HepG2 (cell line): ENCODE data around the gene EHBP1. TPM values are rescaled to one million over a fixed set of nuclear protein-coding genes. Genes with fewer than 3 reads are reported as not detected.

Experiments
- ATAC-seq: fragments of 200-7000 bp; cut with Tn5 transposase; 3 replicates; pipeline ENCODE4 v1.9.1; 2020; ENCODE audit warnings: mild to moderate bottlenecking, moderate library complexity
- BruUV-seq: library from RNA; stranded (reverse); fragments of 400-500 nt; replicated peaks from 2 replicates; lab custom pipeline; 2021; lab: Mats Ljungman, UMichigan
- CTCF ChIA-PET: fragments of 300-600 bp; formaldehyde crosslinking; extraction: SDS; loops from one replicate; lab custom pipeline; 2021; ENCODE audit warnings: low total read pairs, inconsistent platforms, low intra/inter-chr PET ratio; lab: Yijun Ruan, JAX
- POLR2A ChIA-PET: fragments of 350-600 bp; sonication (Branson Sonifier 250); formaldehyde crosslinking; loops from one replicate; lab custom pipeline; 2020; ENCODE audit warnings: antibody characterized with exemption, inconsistent platforms; lab: Yijun Ruan, JAX
- DNase-seq: peaks from one replicate; pipeline ENCODE4 v3.0.0-alpha.2; 2015; ENCODE audit warnings: low spot score
- FAIRE-seq: peaks from 3 replicates; lab custom pipeline; 2011; peaks lifted over from hg19 to GRCh38; lab: Jason Lieb, UNC
- H2AFZ ChIP-seq: one replicate; pipeline ENCODE4 v1.6.1; 2011; ENCODE audit warnings: low read length, inconsistent platforms
- H3K27ac ChIP-seq: fragments of 300-600 bp; 3 replicates; pipeline ENCODE4 v1.8.0; 2011; ENCODE audit warnings: mixed run types, mild to moderate bottlenecking, mixed read lengths, low read length, inconsistent platforms; ENCODE audit not compliant: insufficient read depth; ENCODE audit errors: extremely low read length
- H3K27me3 ChIP-seq, 2 experiments: fragments of 200-600 bp in 1 of 2; 2 replicates in 1 of 2; 3 replicates in 1 of 2; pipeline versions ENCODE4 v1.6.0 to v1.8.0; 2011; ENCODE audit warnings: low read length in 2 of 2, mild to moderate bottlenecking in 2 of 2, moderate library complexity in 2 of 2, inconsistent platforms in 1 of 2; ENCODE audit not compliant: insufficient read depth in 2 of 2, control insufficient read depth in 1 of 2
- H3K36me3 ChIP-seq, 2 experiments: fragments of 200-600 bp in 1 of 2; replicated peaks in 1 of 2; 2 replicates in 1 of 2; 3 replicates in 1 of 2; pipeline versions ENCODE4 v1.5.1 to v1.8.0; 2011; ENCODE audit warnings: low read length in 2 of 2, inconsistent platforms in 1 of 2; ENCODE audit not compliant: insufficient read depth in 2 of 2, control insufficient read depth in 1 of 2
- H3K4me1 ChIP-seq: 2 replicates; pipeline ENCODE4 v1.5.1; 2012; ENCODE audit warnings: low read length, inconsistent platforms; ENCODE audit not compliant: insufficient read depth
- H3K4me2 ChIP-seq: 2 replicates; pipeline ENCODE4 v1.6.0; 2011; ENCODE audit warnings: low read depth, low read length, inconsistent platforms
- H3K4me3 ChIP-seq, 3 experiments: fragments of 200-600 bp in 1 of 3; sonication (generic), shearing (Covaris generic) in 1 of 3; replicated peaks in 1 of 3; 2 replicates each; pipeline ENCODE4 v1.5.1; 2011 to 2016; ENCODE audit warnings: low read length in 3 of 3, inconsistent platforms in 2 of 3, low read depth in 2 of 3, mild to moderate bottlenecking in 2 of 3, control low read depth in 1 of 3, mixed read lengths in 1 of 3; ENCODE audit not compliant: insufficient read depth in 1 of 3
- H3K79me2 ChIP-seq: one replicate; pipeline ENCODE4 v1.6.1; 2011; ENCODE audit warnings: low read length, inconsistent platforms; ENCODE audit not compliant: insufficient read depth
- H3K9ac ChIP-seq: 2 replicates; pipeline ENCODE4 v1.6.0; 2011; ENCODE audit warnings: mild to moderate bottlenecking, low read depth, low read length, inconsistent platforms; ENCODE audit not compliant: insufficient read depth
- H3K9me3 ChIP-seq: 2 replicates; pipeline ENCODE4 v1.5.1; 2012; ENCODE audit warnings: mild to moderate bottlenecking, low read length
- H4K20me1 ChIP-seq: 2 replicates; pipeline ENCODE4 v1.6.0; 2011; ENCODE audit warnings: inconsistent platforms, mild to moderate bottlenecking, low read length, moderate library complexity; ENCODE audit not compliant: insufficient read depth
- ATF1 ChIP-seq: IDR thresholded peaks from 2 replicates; pipeline ENCODE4 v1.6.1; 2016; ENCODE audit warnings: mild to moderate bottlenecking, control low read depth
- DMAP1 ChIP-seq: IDR thresholded peaks from 2 replicates; pipeline ENCODE4 v1.6.1; 2016
- EEA1 ChIP-seq: sonication (generic); formaldehyde crosslinking; IDR thresholded peaks from 2 replicates; pipeline ENCODE4 v1.5.1; 2020; ENCODE audit warnings: mild to moderate bottlenecking, missing genetic modification reagents, borderline replicate concordance
- FOXO1 ChIP-seq: sonication (generic); formaldehyde crosslinking; IDR thresholded peaks from 2 replicates; pipeline ENCODE4 v1.4.0; 2020; ENCODE audit warnings: missing genetic modification reagents
- GATAD2A ChIP-seq: IDR thresholded peaks from 2 replicates; pipeline ENCODE4 v1.6.1; 2016
- NCOA1 ChIP-seq: sonication (generic); formaldehyde crosslinking; IDR thresholded peaks from 2 replicates; pipeline ENCODE4 v1.9.0; 2021; ENCODE audit warnings: missing genetic modification reagents
- SALL1 ChIP-seq: sonication (generic); formaldehyde crosslinking; IDR thresholded peaks from 2 replicates; pipeline ENCODE4 v1.8.0; 2022; ENCODE audit warnings: mild to moderate bottlenecking, missing genetic modification reagents
- TRIM24 ChIP-seq: sonication (generic); formaldehyde crosslinking; IDR thresholded peaks from 2 replicates; pipeline ENCODE4 v1.8.0; 2022; ENCODE audit warnings: mild to moderate bottlenecking, missing genetic modification reagents
- ZFX ChIP-seq: sonication (generic); formaldehyde crosslinking; IDR thresholded peaks from 2 replicates; pipeline ENCODE4 v1.4.0; 2020; ENCODE audit warnings: mild to moderate bottlenecking, low read depth, missing genetic modification reagents, moderate library complexity
- ZNF296 ChIP-seq: sonication (generic); formaldehyde crosslinking; conservative IDR thresholded peaks from 2 replicates; pipeline ENCODE4 v1.5.0; 2020; ENCODE audit warnings: mild to moderate bottlenecking, missing genetic modification reagents
- ZNF558 ChIP-seq: sonication (generic); formaldehyde crosslinking; IDR thresholded peaks from 2 replicates; pipeline ENCODE4 v1.9.0; 2022; ENCODE audit warnings: mild to moderate bottlenecking, missing genetic modification reagents, borderline replicate concordance
- ZNF616 ChIP-seq: sonication (generic); formaldehyde crosslinking; IDR thresholded peaks from 2 replicates; pipeline ENCODE4 v1.5.0; 2020; ENCODE audit warnings: low read depth, mild to moderate bottlenecking, missing genetic modification reagents
- ZNF678 ChIP-seq: sonication (generic); formaldehyde crosslinking; IDR thresholded peaks from 2 replicates; pipeline ENCODE4 v1.4.0; 2020; ENCODE audit warnings: mild to moderate bottlenecking, missing genetic modification reagents
- ZNF737 ChIP-seq: sonication (generic); formaldehyde crosslinking; IDR thresholded peaks from 2 replicates; pipeline ENCODE4 v1.5.0; 2020; ENCODE audit warnings: missing genetic modification reagents, mild to moderate bottlenecking, borderline replicate concordance
- WGBS: methylation state at CpG from one replicate; pipeline ENCODE4 v1.1.6; 2017; ENCODE audit warnings: low lambda C conversion rate; 5-methylcytosine and 5-hydroxymethylcytosine counted together
- in situ Hi-C: cut with HindIII; loops from 2 replicates; pipeline ENCODE4 v1.10.0; 2017; ENCODE audit warnings: low pct_unique_long_range_greater_than_20kb; ENCODE audit not compliant: extremely low pct_ligation_motif_present
- intact Hi-C: fragments of 100-400 bp; cut with micrococcal nuclease; formaldehyde crosslinking; loops from one replicate; pipeline ENCODE4 v1.10.0; 2022; ENCODE audit not compliant: unreplicated experiment
- polyA plus RNA-seq, 8 experiments: library from polyadenylated mRNA; depleted of rRNA in 3 of 8; stranded (reverse) in 7 of 8; unstranded in 1 of 8; fragments of >200 nt; fragmentation: Illumina TruSeq in 4 of 8; extraction: Trizol in 4 of 8; gene quantifications; 2 replicates each; pipeline versions ENCODE4 v1.2.1 to v1.2.3, GENCODE V29; 2011 to 2016; ENCODE audit warnings: low read depth in 4 of 8, missing spikeins in 1 of 8, mixed read lengths in 1 of 8; ENCODE audit not compliant: insufficient read depth in 1 of 8
- total RNA-seq, 5 experiments: library from RNA; depleted of rRNA; stranded (reverse); fragments of >200 nt; fragmentation: Illumina TruSeq; extraction: Trizol; gene quantifications; 2 replicates each; pipeline ENCODE4 v1.2.3, GENCODE V29; 2016; ENCODE audit warnings: low read depth in 1 of 5
- TF ChIP-seq, protein P1 (sequence below): sonication (generic); formaldehyde crosslinking; IDR thresholded peaks from 2 replicates; pipeline ENCODE4 v1.4.0; 2020; ENCODE audit warnings: missing genetic modification reagents
- TF ChIP-seq, protein P2 (sequence below): sonication (generic); formaldehyde crosslinking; IDR thresholded peaks from 2 replicates; pipeline ENCODE4 v1.4.0; 2020; ENCODE audit warnings: low read depth, mild to moderate bottlenecking, missing genetic modification reagents
- TF ChIP-seq, protein P3 (sequence below): sonication (generic); formaldehyde crosslinking; IDR thresholded peaks from 2 replicates; pipeline ENCODE4 v1.4.0; 2020; ENCODE audit warnings: mild to moderate bottlenecking, missing genetic modification reagents

EHBP1 gene
- total and polyA plus RNA-seq, 2 of the 13 experiments (the other 11 are each of a cell fraction or from before 2014, with no cell fraction given), result 93.5 to 146 TPM

DNA sequence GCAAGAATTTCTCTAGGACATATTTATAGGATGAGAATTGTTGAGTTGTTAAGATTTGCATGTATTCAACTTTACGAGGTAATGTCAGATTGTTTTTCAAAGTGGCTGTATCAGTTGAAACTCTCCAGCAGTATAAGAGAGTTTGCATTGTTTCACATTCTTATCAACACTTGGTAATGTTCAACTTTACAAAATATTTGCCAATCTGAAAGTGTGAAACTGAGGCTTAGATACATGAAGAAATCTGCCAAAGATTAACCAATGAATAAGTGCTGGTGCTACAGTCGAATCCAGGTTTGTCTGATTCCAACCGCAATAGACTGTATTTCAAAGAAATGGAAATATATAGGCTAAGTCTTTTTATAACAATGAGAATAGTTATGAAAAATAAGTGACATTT lies 117.0 kb downstream of the EHBP1 start:
- ATAC-seq, result no peak
- WGBS, result 99% methylated on average over 3 of the region's 3 CpGs
- Histone ChIP-seq H2AFZ (no peak overlapping the region), H3K27me3 (no peaks in the 10 kb centered on the region), H3K27ac (no peak overlapping the region), H3K9me3 (no peaks in the 10 kb centered on the region), H3K9ac (no peak overlapping the region), H3K36me3 (peaks cover 14 to 21% of the 10 kb centered on the region in 2 experiments), H3K4me3 (no peak overlapping the region), H4K20me1 (peaks cover 43% of the 10 kb centered on the region), H3K4me2 (no peak overlapping the region), H3K79me2 (peaks cover 49% of the 10 kb centered on the region), H3K4me1 (peaks cover 15% of the 10 kb centered on the region)
- in situ Hi-C loops, result no loop called here
- no TSS peak for BruUV-seq
- DNase-seq, result no peak
- CTCF ChIA-PET, result no interaction called here
- intact Hi-C loops, result no loop called here
- no peak for FAIRE-seq
- POLR2A ChIA-PET, result no interaction called here
- TF ChIP-seq TRIM24 (CRISPR knock-in tag) (no peak), DMAP1 (CRISPR knock-in tag) (no peak), GATAD2A (CRISPR knock-in tag) (no peak), ZNF296 (CRISPR knock-in tag) (no peak), ATF1 (CRISPR knock-in tag) (no peak), EEA1 (CRISPR knock-in tag) (no peak), FOXO1 (CRISPR knock-in tag) (no peak), SALL1 (CRISPR knock-in tag) (no peak), ZNF558 (CRISPR knock-in tag) (no peak), ZNF616 (CRISPR knock-in tag) (no peak), NCOA1 (no peak), ZNF678 (CRISPR knock-in tag) (no peak), ZNF737 (CRISPR knock-in tag) (no peak), ZFX (CRISPR knock-in tag) (no peak)
- TF ChIP-seq, protein P1, sequence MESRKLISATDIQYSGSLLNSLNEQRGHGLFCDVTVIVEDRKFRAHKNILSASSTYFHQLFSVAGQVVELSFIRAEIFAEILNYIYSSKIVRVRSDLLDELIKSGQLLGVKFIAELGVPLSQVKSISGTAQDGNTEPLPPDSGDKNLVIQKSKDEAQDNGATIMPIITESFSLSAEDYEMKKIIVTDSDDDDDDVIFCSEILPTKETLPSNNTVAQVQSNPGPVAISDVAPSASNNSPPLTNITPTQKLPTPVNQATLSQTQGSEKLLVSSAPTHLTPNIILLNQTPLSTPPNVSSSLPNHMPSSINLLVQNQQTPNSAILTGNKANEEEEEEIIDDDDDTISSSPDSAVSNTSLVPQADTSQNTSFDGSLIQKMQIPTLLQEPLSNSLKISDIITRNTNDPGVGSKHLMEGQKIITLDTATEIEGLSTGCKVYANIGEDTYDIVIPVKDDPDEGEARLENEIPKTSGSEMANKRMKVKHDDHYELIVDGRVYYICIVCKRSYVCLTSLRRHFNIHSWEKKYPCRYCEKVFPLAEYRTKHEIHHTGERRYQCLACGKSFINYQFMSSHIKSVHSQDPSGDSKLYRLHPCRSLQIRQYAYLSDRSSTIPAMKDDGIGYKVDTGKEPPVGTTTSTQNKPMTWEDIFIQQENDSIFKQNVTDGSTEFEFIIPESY (CRISPR knock-in tag), result no peak
- TF ChIP-seq, protein P2, sequence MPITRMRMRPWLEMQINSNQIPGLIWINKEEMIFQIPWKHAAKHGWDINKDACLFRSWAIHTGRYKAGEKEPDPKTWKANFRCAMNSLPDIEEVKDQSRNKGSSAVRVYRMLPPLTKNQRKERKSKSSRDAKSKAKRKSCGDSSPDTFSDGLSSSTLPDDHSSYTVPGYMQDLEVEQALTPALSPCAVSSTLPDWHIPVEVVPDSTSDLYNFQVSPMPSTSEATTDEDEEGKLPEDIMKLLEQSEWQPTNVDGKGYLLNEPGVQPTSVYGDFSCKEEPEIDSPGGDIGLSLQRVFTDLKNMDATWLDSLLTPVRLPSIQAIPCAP, result no peak
- TF ChIP-seq, protein P3, sequence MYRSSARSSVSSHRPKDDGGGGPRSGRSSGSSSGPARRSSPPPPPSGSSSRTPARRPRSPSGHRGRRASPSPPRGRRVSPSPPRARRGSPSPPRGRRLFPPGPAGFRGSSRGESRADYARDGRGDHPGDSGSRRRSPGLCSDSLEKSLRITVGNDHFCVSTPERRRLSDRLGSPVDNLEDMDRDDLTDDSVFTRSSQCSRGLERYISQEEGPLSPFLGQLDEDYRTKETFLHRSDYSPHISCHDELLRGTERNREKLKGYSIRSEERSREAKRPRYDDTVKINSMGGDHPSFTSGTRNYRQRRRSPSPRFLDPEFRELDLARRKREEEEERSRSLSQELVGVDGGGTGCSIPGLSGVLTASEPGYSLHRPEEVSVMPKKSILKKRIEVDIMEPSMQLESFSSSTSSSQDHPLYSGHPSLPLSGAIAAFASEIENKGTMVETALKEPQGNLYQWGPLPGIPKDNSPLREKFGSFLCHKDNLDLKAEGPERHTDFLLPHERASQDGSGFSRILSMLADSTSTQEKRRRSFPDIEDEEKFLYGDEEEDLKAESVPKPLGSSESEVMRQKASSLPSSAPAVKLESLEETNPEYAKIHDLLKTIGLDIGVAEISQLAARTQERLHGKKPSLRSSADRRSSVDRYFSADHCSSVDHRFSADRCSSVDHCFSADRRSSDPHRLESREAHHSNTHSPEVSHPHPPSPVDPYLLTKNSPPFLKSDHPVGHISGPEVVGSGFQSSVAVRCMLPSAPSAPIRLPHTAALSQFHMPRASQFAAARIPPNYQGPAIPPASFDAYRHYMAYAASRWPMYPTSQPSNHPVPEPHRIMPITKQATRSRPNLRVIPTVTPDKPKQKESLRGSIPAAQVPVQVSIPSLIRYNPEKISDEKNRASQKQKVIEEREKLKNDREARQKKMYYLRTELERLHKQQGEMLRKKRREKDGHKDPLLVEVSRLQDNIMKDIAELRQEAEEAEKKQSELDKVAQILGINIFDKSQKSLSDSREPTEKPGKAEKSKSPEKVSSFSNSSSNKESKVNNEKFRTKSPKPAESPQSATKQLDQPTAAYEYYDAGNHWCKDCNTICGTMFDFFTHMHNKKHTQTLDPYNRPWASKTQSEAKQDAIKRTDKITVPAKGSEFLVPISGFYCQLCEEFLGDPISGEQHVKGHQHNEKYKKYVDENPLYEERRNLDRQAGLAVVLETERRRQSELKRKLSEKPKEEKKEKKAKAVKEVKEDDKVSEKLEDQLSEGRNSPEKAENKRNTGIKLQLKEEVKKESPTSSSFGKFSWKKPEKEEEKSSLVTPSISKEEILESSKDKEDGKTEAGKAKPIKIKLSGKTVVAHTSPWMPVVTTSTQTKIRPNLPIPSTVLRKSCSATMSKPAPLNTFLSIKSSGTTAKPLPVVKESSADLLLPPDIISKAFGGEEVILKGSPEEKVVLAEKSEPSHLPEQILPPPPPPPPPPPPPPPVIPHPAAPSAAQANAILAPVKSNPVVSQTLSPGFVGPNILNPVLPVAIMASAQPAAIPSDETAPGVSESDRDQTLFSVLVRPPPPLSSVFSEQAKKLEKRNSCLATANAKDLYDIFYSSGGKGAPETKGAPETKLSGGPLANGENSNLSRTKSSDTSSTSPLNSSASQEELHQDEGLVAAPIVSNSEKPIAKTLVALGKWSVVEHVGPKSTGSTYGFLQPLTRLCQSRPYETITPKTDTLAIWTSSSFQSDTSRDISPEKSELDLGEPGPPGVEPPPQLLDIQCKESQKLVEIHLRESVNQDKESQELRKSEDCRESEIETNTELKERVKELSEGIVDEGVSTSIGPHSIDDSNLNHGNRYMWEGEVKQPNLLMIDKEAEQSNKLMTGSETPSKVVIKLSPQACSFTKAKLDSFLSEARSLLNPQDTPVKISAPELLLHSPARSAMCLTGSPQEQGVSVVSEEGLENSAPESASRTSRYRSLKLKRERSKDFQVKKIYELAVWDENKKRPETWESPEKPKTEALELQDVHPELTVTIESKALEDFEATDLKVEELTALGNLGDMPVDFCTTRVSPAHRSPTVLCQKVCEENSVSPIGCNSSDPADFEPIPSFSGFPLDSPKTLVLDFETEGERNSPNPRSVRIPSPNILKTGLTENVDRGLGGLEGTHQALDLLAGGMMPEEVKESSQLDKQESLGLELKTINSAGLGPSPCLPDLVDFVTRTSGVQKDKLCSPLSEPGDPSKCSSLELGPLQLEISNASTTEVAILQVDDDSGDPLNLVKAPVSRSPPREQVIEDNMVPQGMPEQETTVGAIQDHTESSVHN (CRISPR knock-in tag), result no peak
